GM23248 (cell line): ENCODE measurements around the gene ITFG1.

Experiments
- EZH2 ChIP-seq: fragments of 200-600 bp; sonication (generic); IDR thresholded peaks from 2 replicates; pipeline ENCODE4 v1.6.1; 2018; ENCODE audit warnings: antibody characterized with exemption, mild to moderate bottlenecking; ENCODE audit not compliant: insufficient read depth, poor library complexity, severe bottlenecking
- EZH2phosphoT487 ChIP-seq: fragments of 200-600 bp; sonication (generic); IDR thresholded peaks from 2 replicates; pipeline ENCODE4 v1.6.1; 2018; ENCODE audit warnings: antibody characterized with exemption, moderate library complexity, mild to moderate bottlenecking, low read depth; ENCODE audit not compliant: insufficient read depth

- TF ChIP-seq EZH2 (no peak), EZH2phosphoT487 (no peak)
These were observed 331.0 kb downstream of the ITFG1 start for GRCh38 chr16:47129755-47130435.
